Type B pancreatic cell (in vitro differentiated cells): ENCODE measurements around the gene TMEM179B. TPM values are rescaled to one million over a fixed set of nuclear protein-coding genes. Genes with fewer than 3 reads are reported as not detected.

ENCODE experiments used
- DNase-seq: peaks from one replicate; pipeline ENCODE4 v3.0.0; 2021; ENCODE audit warnings: mixed read lengths; ENCODE audit not compliant: unreplicated experiment; ENCODE audit errors: extremely low spot score
- H3K27ac Mint-ChIP-seq: 2 replicates; pipeline ENCODE4 v1.8.0; 2021; ENCODE audit warnings: mild to moderate bottlenecking, mixed read lengths
- H3K27me3 Mint-ChIP-seq: 2 replicates; pipeline ENCODE4 v1.8.0; 2021; ENCODE audit warnings: mixed read lengths
- H3K36me3 Mint-ChIP-seq: 2 replicates; pipeline ENCODE4 v1.8.0; 2021; ENCODE audit warnings: mixed read lengths
- H3K4me1 Mint-ChIP-seq: one replicate; pipeline ENCODE4 v1.8.0; 2021; ENCODE audit warnings: mixed read lengths; ENCODE audit not compliant: unreplicated experiment
- H3K4me3 Mint-ChIP-seq: 2 replicates; pipeline ENCODE4 v1.8.0; 2021; ENCODE audit warnings: mild to moderate bottlenecking, mixed read lengths
- H3K9me3 Mint-ChIP-seq: 2 replicates; pipeline ENCODE4 v1.8.0; 2021; ENCODE audit warnings: mixed read lengths
- CTCF ChIP-seq: fragments of 200-600 bp; sonication (generic); conservative IDR thresholded peaks from 2 replicates; pipeline ENCODE4 v1.5.0; 2021; ENCODE audit warnings: antibody characterized with exemption, mild to moderate bottlenecking
- total RNA-seq: library from RNA; stranded (reverse); gene quantifications from 2 replicates; pipeline ENCODE4 v1.2.1, GENCODE V29; 2021; ENCODE audit warnings: low replicate concordance

The TMEM179B gene
- total RNA-seq, 1 donor from 2014 or later, result 41.1 TPM

- peaks cover 17% of the 10 kb centered on the region for H3K4me1 Mint-ChIP-seq
- peak; percentile 94 for DNase-seq
- H3K4me3 Mint-ChIP-seq, result peak within 1 kb of the TSS; percentile 90
- H3K27me3 Mint-ChIP-seq, result no peaks in the 10 kb centered on the region
- no peaks in the 10 kb centered on the region for H3K9me3 Mint-ChIP-seq
- H3K36me3 Mint-ChIP-seq, result peaks cover 7% of the 10 kb centered on the region
- peak within 1 kb of the TSS; percentile 93 for H3K27ac Mint-ChIP-seq
- no peak for TF ChIP-seq CTCF
These were observed 15.8 kb upstream of the TMEM179B start, which contains the start of gene TAF6L for GRCh38 chr11:62771144-62772021. TAF6L (plus strand) TSS chr11:62771396; CDS start chr11:62775784, 4,388 bp downstream.

GRCh38 chr11:62774407-62774806 lies 12.8 kb upstream of the TMEM179B start:
- Mint-ChIP-seq H3K27me3 (no peaks in the 10 kb centered on the region), H3K9me3 (no peaks in the 10 kb centered on the region), H3K4me1 (peaks cover 17% of the 10 kb centered on the region), H3K36me3 (peaks cover 12% of the 10 kb centered on the region), H3K4me3 (no peak overlapping the region), H3K27ac (no peak overlapping the region)
- no peak for DNase-seq
- TF ChIP-seq CTCF, result no peak

- no peaks in the 10 kb centered on the region for H3K9me3 Mint-ChIP-seq
- no peaks in the 10 kb centered on the region for H3K27me3 Mint-ChIP-seq
- H3K4me3 Mint-ChIP-seq, result no peak overlapping the region
- TF ChIP-seq CTCF, result no peak
- no peak overlapping the region for H3K27ac Mint-ChIP-seq
- DNase-seq, result no peak
- peaks cover 12% of the 10 kb centered on the region for H3K36me3 Mint-ChIP-seq
- peaks cover 6% of the 10 kb centered on the region for H3K4me1 Mint-ChIP-seq
These were observed 11.6 kb upstream of the TMEM179B start for GRCh38 chr11:62775646-62776045.

- H3K4me3 Mint-ChIP-seq, result no peak overlapping the region
- no peaks in the 10 kb centered on the region for H3K9me3 Mint-ChIP-seq
- peaks cover 12% of the 10 kb centered on the region for H3K36me3 Mint-ChIP-seq
- no peak overlapping the region for H3K27ac Mint-ChIP-seq
- no peaks in the 10 kb centered on the region for H3K4me1 Mint-ChIP-seq
- H3K27me3 Mint-ChIP-seq, result no peaks in the 10 kb centered on the region
- DNase-seq, result no peak
- no peak for TF ChIP-seq CTCF
These were observed 9.8 kb upstream of the TMEM179B start for GRCh38 chr11:62777389-62777788.

- peak overlapping the region; percentile 25 for H3K27ac Mint-ChIP-seq
- H3K9me3 Mint-ChIP-seq, result no peaks in the 10 kb centered on the region
- H3K4me1 Mint-ChIP-seq, result no peaks in the 10 kb centered on the region
- H3K27me3 Mint-ChIP-seq, result no peaks in the 10 kb centered on the region
- peaks cover 18% of the 10 kb centered on the region for H3K36me3 Mint-ChIP-seq
- no peak for DNase-seq
- no peak for TF ChIP-seq CTCF
- no peak overlapping the region for H3K4me3 Mint-ChIP-seq
These were observed 8.8 kb upstream of the TMEM179B start for GRCh38 chr11:62778441-62778840.
